ENCODE results near the gene STON2.

Gene STON2

GRCh38 chr14:81311778-81312177, 88.3 kb downstream of the STON2 start:
- no peak overlapping the region for H3K27ac ChIP-seq
- no peak for TF ChIP-seq ZFX (IDR thresholded peaks at IDR 0.05)
- TF ChIP-seq CTCF (conservative IDR thresholded peaks at IDR 0.05) = no peak

- TF ChIP-seq CTCF (conservative IDR thresholded peaks at IDR 0.05) (no peak), ZFX (IDR thresholded peaks at IDR 0.05) (no peak)
- H3K27ac ChIP-seq = no peak overlapping the region
These were observed 89.0 kb downstream of the STON2 start for GRCh38 chr14:81311141-81311540.

- no peak overlapping the region for H3K27ac ChIP-seq
- TF ChIP-seq CTCF (conservative IDR thresholded peaks at IDR 0.05) = no peak
- no peak for TF ChIP-seq ZFX (IDR thresholded peaks at IDR 0.05)
These were observed 89.5 kb downstream of the STON2 start for GRCh38 chr14:81310606-81311005.

- no peak overlapping the region for H3K27ac ChIP-seq
- no peak for TF ChIP-seq ZFX (IDR thresholded peaks at IDR 0.05)
- no peak for TF ChIP-seq CTCF (conservative IDR thresholded peaks at IDR 0.05)
These were observed 90.6 kb downstream of the STON2 start for GRCh38 chr14:81309511-81309910.

- no peak for TF ChIP-seq ZFX (IDR thresholded peaks at IDR 0.05)
- no peak for TF ChIP-seq CTCF (conservative IDR thresholded peaks at IDR 0.05)
- no peak overlapping the region for H3K27ac ChIP-seq
These were observed 94.4 kb downstream of the STON2 start for GRCh38 chr14:81305743-81306142.

- no peak overlapping the region for H3K27ac ChIP-seq
- TF ChIP-seq CTCF (conservative IDR thresholded peaks at IDR 0.05) (no peak), ZFX (IDR thresholded peaks at IDR 0.05) (no peak)
These were observed 95.1 kb downstream of the STON2 start for GRCh38 chr14:81305065-81305464.

- TF ChIP-seq ZFX (IDR thresholded peaks at IDR 0.05) = no peak
- TF ChIP-seq CTCF (conservative IDR thresholded peaks at IDR 0.05) = no peak
- no peak overlapping the region for H3K27ac ChIP-seq
These were observed 96.7 kb downstream of the STON2 start for GRCh38 chr14:81303258-81303935.

Measured in C4-2B (cell line).